DMS 273 treated with DMSO at 0.1 percent for 48 hours (cell line): ENCODE results near the gene RAD52.

Experiments used
- DNase-seq: peaks from one replicate; lab custom pipeline; 2025; lab: John Stamatoyannopoulos, UW

Gene RAD52

DNA sequence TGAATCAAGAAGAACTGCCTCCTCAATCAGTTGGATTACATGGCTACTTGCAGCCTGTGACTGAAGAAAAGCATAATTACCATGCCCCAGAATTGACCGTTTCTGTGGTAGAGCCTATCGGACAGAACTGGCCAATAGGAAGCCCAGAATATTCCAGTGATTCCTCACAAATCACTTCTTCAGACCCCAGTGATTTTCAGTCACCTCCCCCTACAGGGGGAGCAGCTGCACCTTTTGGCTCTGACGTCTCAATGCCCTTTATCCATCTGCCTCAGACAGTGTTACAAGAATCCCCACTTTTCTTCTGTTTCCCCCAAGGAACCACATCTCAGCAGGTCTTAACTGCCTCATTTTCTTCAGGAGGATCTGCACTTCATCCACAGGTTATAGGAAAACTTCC lies 80.8 kb downstream of the RAD52 start:
- no peak for DNase-seq

DNA sequence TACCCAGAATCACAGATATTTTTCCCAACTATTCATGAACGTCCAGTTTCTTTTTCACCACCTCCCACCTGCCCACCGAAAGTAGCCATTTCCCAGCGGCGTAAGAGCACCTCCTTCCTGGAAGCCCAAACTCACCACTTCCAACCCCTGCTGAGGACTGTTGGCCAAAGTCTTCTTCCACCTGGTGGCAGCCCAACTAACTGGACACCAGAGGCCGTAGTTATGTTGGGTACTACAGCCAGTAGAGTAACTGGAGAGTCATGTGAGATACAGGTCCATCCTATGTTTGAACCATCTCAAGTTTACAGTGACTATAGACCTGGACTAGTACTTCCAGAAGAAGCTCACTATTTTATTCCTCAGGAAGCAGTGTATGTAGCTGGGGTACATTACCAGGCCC lies 81.6 kb downstream of the RAD52 start:
- no peak for DNase-seq

DNA sequence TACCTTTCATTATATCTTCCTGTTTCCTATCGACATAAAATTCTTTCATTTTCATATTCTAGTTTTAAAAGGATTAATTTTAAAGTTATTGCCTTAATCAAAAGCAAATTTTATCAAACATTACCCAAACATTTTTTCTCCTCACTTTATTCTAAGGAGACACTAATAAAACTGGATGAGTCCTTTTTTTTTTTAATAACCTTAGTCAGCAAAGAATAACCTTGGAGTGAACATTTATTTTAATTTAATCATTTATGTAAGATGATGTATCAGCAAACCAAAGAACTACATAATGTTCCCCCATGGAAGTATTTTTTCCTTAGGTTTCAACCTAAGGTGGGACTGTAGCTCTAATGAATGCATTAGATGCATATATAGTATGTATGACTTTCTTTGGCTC lies 83.9 kb downstream of the RAD52 start:
- DNase-seq = no peak

DNA sequence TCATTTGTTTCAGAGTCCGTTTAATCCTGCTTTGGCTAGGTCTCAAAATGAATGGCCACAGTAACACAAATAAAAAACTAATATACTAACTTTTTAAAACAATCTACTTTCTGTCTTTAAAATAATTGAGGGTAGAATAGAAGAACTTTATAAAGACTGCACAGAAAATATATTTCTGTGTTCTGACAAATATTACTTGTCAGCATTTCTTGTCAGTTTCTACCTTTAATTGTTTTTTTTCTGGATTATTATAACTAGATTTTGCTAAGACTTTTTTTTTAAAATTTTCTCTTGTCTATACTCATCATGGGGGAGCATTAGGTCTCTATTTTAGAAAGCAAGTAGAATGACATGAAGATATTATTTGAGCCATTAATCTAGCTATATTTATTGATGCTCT lies 86.2 kb downstream of the RAD52 start:
- DNase-seq = no peak

DNA sequence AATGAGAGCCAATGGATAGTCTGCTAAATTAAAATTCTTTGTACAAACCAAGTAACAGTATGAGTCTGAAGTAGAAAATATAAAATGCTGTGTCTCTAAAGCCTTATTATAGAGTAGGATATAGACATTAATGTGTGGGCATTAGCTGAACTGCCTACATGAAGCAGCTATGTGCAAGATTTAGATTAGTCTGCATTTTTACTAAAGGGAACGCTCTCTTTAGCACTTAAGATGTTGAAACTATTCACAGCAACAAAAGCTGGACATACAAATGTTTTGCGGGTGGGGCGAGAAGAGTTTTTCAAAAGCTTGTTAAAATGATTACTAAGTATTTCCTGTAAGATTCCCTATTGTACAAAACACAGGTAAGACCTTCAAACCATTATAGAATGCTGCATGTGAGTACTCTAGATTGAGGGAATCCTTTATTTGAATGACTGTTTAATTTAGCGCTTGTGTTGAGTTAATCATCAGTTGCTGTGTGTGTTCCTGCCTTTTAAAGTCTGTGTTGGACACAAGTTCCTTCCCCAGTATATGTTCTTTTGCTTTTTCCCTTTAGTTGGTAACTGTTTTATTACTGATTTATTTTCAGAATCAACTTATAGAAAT lies 87.1 kb downstream of the RAD52 start:
- no peak for DNase-seq
